DMS 273 treated with DMSO at 0.1 percent for 48 hours (cell line): Measurements from ENCODE around the gene PZP.
"Not testable (repeated sequence)": the region's sequence is repeated elsewhere in the genome, so short reads cannot be mapped to it uniquely, and the experiment has no call there.

Experiments used
- DNase-seq: peaks from one replicate; lab custom pipeline; 2025; lab: John Stamatoyannopoulos, UW

Gene PZP

GRCh38 chr12:9180810-9181209, 27.4 kb downstream of the PZP start:
- no peak for DNase-seq

- DNase-seq, result no peak
These were observed 28.4 kb downstream of the PZP start for GRCh38 chr12:9179781-9180180.

- no peak for DNase-seq
These were observed 38.1 kb downstream of the PZP start for GRCh38 chr12:9169979-9170634.

GRCh38 chr12:9167345-9167744, 40.9 kb downstream of the PZP start:
- DNase-seq, result not testable (repeated sequence)

GRCh38 chr12:9163392-9163791, 44.8 kb downstream of the PZP start:
- no peak for DNase-seq

GRCh38 chr12:9156119-9156518, 52.1 kb downstream of the PZP start:
- DNase-seq, result no peak

GRCh38 chr12:9149372-9149771, 58.8 kb downstream of the PZP start:
- DNase-seq, result no peak

GRCh38 chr12:9148926-9149325, 59.3 kb downstream of the PZP start:
- no peak for DNase-seq

GRCh38 chr12:9147461-9147860, 60.7 kb downstream of the PZP start:
- DNase-seq, result no peak

- DNase-seq, result no peak
These were observed 63.5 kb downstream of the PZP start for GRCh38 chr12:9144730-9145106.

GRCh38 chr12:9143929-9144729, 64.1 kb downstream of the PZP start:
- no peak for DNase-seq

- DNase-seq, result no peak
These were observed 65.1 kb downstream of the PZP start for GRCh38 chr12:9143137-9143536.

GRCh38 chr12:9139588-9140290, 68.5 kb downstream of the PZP start:
- not testable (repeated sequence) for DNase-seq

GRCh38 chr12:9135903-9136310, 72.3 kb downstream of the PZP start:
- no peak for DNase-seq

GRCh38 chr12:9134981-9135628, 73.1 kb downstream of the PZP start:
- no peak for DNase-seq

GRCh38 chr12:9133216-9133916, 74.8 kb downstream of the PZP start:
- DNase-seq, result no peak

GRCh38 chr12:9132008-9132535, 76.1 kb downstream of the PZP start:
- no peak for DNase-seq

- no peak for DNase-seq
These were observed 78.0 kb downstream of the PZP start for GRCh38 chr12:9130244-9130643.

GRCh38 chr12:9127936-9128663, 80.1 kb downstream of the PZP start:
- no peak for DNase-seq

- DNase-seq, result no peak
These were observed 80.7 kb downstream of the PZP start for GRCh38 chr12:9127484-9127883.
